Ovary (tissue), 10 donors: ENCODE results near the gene RPS5. TPM values are rescaled to one million over a fixed set of nuclear protein-coding genes. Genes with fewer than 3 reads are reported as not detected.

Experiments used
- DNase-seq, 5 donors: peaks; one replicate each; pipeline ENCODE4 v3.0.0-alpha.2; 2019 to 2020
- H3K27ac ChIP-seq, 2 donors: fragments of 200-600 bp; one replicate each; pipeline versions ENCODE4 v1.5.1 to v1.8.0; 2019 to 2022
- H3K27me3 ChIP-seq: fragments of 200-600 bp; one replicate; pipeline ENCODE4 v1.8.0; 2022
- H3K36me3 ChIP-seq: fragments of 200-600 bp; sonication (generic); one replicate; pipeline ENCODE4 v1.5.1; 2019
- H3K4me1 ChIP-seq: one replicate; pipeline ENCODE4 v1.8.1; 2013; ENCODE audit warnings: mild to moderate bottlenecking, moderate library complexity; ENCODE audit not compliant: insufficient read depth
- H3K4me3 ChIP-seq: fragments of 200-600 bp; sonication (generic); one replicate; pipeline ENCODE4 v1.5.1; 2017
- H3K9me3 ChIP-seq, 2 donors: fragments of 200-600 bp in 1 of 2; sonication (generic) in 1 of 2; one replicate each; pipeline versions ENCODE4 v1.5.1 to v1.8.1; 2013 to 2019; ENCODE audit warnings: mild to moderate bottlenecking in 1 of 2, moderate library complexity in 1 of 2
- EP300 ChIP-seq: sonication (generic); formaldehyde crosslinking; IDR thresholded peaks from one replicate; pipeline ENCODE4 v1.6.1; 2017; ENCODE audit warnings: antibody characterized with exemption
- POLR2A ChIP-seq: fragments of 450-650 bp; IDR thresholded peaks from one replicate; pipeline ENCODE4 v1.6.1; 2017; ENCODE audit warnings: antibody characterized with exemption, mild to moderate bottlenecking, moderate library complexity
- WGBS, 3 donors: extraction: QIAGEN DNeasy Blood & Tissue Kit in 1 of 3; methylation state at CpG; one replicate each; pipeline versions ENCODE4 v1.1.5 to v1.1.7; 2013 to 2017; 5-methylcytosine and 5-hydroxymethylcytosine counted together
- intact Hi-C, 4 donors: fragments of 100-400 bp; cut with DNase I; formaldehyde crosslinking; loops; one replicate each; pipeline versions ENCODE4 v1.11.0 to v1.15.1; 2022 to 2023
- long read RNA-seq, 3 donors: library from polyadenylated mRNA in 2 of 3; unstranded in 2 of 3; transcript quantifications; one replicate each; pipeline ENCODE4 v2.0.0 and lab custom pipeline, GENCODE V29; 2021 to 2026
- polyA plus RNA-seq, 2 donors: library from polyadenylated mRNA; stranded (reverse); fragments of 200-250 nt in 1 of 2; fragments of 350-450 nt in 1 of 2; fragmentation: Illumina TruSeq in 1 of 2; extraction: RNeasy Lipid Tissue Mini Kit (QIAGEN cat#74804) in 1 of 2; gene quantifications; one replicate each; pipeline ENCODE4 v1.2.3, GENCODE V29; 2013 to 2014
- total RNA-seq, 7 donors: library from RNA; depleted of rRNA in 2 of 7; stranded (reverse); fragments of >200 nt in 2 of 7; fragmentation: NEBNext Ultra II Directional in 3 of 7; extraction: Animal tissue kit (Norgen Biotek cat#: 25700) in 3 of 7; gene quantifications; one replicate each; pipeline versions ENCODE4 v1.1.0 to v1.2.4, GENCODE V29; 2016 to 2023
- TF ChIP-seq, protein P1 (sequence below), 3 donors: fragments of 450-650 bp in 2 of 3; fragments of 200-600 bp in 1 of 3; IDR thresholded peaks; one replicate each; pipeline versions ENCODE4 v1.5.1 to v1.8.0; 2016 to 2022; ENCODE audit warnings: antibody characterized with exemption in 3 of 3, mild to moderate bottlenecking in 1 of 3
- donor health status: DM: no; HTN: no; CAD: no; lungs with moderate emphysema.
- donor health status: DM: no; HTN: no; CAD: no.
- donor health status: Bipolar disorder and iron deficiency.
- donor health status: DM: yes; HTN: yes; CAD: no.
- donor health status: DM: no; HTN: no; CAD: no.
- donor health status: DM: yes; HTN: yes; CAD: no.

Gene RPS5
- 1,000 to 10,000 TPM; 1,875 to 5,180 (median 2,346) TPM for total RNA-seq
- polyA plus RNA-seq, result 1,000 to 10,000 TPM in 1 of 2 donors, 100 to 1,000 TPM in 1; 715 to 3,775 TPM
- long read RNA-seq, donor 1, transcript RPS5-202 (5 exons, 1,520 nt), result minor isoform, 18 of 980 reads
- long read RNA-seq, donor 1, transcript RPS5-201 (6 exons, 740 nt), result major isoform, 939 of 980 reads
- long read RNA-seq, donor 1, partial matches to known transcripts, result 13 of 980 reads
- long read RNA-seq, donor 1, other reads (novel, unspliced or antisense), result 8 of 980 reads
- long read RNA-seq, donor 2, transcript RPS5-202 (5 exons, 1,520 nt), result minor isoform, 70 of 922 reads
- long read RNA-seq, donor 2, transcript RPS5-207 (1 exons, 1,747 nt), result minor isoform, 5 of 922 reads
- long read RNA-seq, donor 2, transcript RPS5-206 (4 exons, 970 nt), result minor isoform, 5 of 922 reads
- long read RNA-seq, donor 2, transcript RPS5-201 (6 exons, 740 nt), result major isoform, 747 of 922 reads
- long read RNA-seq, donor 2, partial matches to known transcripts, result 67 of 922 reads
- long read RNA-seq, donor 2, other reads (novel, unspliced or antisense), result 20 of 922 reads
- long read RNA-seq, donor 3, transcript RPS5-201 (6 exons, 740 nt), result major isoform, 1,068 of 1,125 reads
- long read RNA-seq, donor 3, transcript RPS5-202 (5 exons, 1,520 nt), result minor isoform, 25 of 1,125 reads
- long read RNA-seq, donor 3, partial matches to known transcripts, result 24 of 1,125 reads
- long read RNA-seq, donor 3, other reads (novel, unspliced or antisense), result 5 of 1,125 reads

DNA sequence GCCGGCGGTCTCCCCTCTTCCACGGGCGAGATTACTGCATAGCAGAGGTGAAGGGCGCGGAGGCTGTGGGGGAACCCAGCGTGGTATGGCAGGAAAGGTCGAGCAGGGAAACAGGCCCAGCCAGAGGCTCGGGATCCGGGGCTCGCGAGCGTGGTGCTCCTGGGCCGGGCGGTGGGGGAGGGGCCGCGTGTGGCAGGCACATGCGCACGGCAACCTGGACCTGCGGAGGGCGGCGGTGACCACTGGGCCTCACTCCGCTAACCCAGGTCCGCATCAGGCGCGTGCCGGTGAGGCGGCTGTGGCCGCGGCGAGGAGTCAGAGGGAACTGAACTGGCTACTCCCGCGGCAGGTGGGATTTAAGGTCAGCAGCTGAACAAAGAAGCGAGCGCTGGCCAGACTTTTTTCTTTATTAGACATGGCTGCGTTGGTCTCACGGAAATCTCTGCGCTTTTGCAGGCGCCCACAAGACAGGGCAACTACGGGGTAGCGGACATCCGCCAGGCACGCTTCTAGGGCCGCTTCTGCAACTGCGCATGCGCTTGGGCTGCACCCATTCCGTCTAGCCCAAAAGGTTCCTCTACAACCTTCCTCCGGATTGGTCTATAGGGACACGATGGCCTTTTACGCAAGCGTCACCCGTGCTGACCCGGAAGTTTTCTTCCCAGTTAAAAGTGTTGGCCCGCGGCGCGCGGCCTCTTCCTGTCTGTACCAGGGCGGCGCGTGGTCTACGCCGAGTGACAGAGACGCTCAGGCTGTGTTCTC, at the start of gene RPS5:
RPS5 (plus strand) TSS at position 694 of the 762 bp plus-strand sequence. CDS start 869 bp downstream, outside the sequence.
- peaks cover 22% of the 10 kb centered on the region for H3K4me1 ChIP-seq
- TF ChIP-seq EP300 (no peak), POLR2A (peak; percentile 82)
- TF ChIP-seq, protein P1, sequence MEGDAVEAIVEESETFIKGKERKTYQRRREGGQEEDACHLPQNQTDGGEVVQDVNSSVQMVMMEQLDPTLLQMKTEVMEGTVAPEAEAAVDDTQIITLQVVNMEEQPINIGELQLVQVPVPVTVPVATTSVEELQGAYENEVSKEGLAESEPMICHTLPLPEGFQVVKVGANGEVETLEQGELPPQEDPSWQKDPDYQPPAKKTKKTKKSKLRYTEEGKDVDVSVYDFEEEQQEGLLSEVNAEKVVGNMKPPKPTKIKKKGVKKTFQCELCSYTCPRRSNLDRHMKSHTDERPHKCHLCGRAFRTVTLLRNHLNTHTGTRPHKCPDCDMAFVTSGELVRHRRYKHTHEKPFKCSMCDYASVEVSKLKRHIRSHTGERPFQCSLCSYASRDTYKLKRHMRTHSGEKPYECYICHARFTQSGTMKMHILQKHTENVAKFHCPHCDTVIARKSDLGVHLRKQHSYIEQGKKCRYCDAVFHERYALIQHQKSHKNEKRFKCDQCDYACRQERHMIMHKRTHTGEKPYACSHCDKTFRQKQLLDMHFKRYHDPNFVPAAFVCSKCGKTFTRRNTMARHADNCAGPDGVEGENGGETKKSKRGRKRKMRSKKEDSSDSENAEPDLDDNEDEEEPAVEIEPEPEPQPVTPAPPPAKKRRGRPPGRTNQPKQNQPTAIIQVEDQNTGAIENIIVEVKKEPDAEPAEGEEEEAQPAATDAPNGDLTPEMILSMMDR (IDR thresholded peaks at IDR 0.05), result no peak
- peak; percentile 94 to 96 (median 95) for DNase-seq
- peak within 1 kb of the TSS; percentile 82 for H3K4me3 ChIP-seq
- intact Hi-C loops, result no loop called here
- H3K27me3 ChIP-seq, result no peaks in the 10 kb centered on the region
- 0 to 1% (median 1%) methylated on average over 58 to 64 of the region's 64 CpGs for WGBS, 3 donors
- no peaks in the 10 kb centered on the region for H3K9me3 ChIP-seq
- H3K36me3 ChIP-seq, result no peaks in the 10 kb centered on the region
- peak within 1 kb of the TSS; percentile 84 to 92 for H3K27ac ChIP-seq

DNA sequence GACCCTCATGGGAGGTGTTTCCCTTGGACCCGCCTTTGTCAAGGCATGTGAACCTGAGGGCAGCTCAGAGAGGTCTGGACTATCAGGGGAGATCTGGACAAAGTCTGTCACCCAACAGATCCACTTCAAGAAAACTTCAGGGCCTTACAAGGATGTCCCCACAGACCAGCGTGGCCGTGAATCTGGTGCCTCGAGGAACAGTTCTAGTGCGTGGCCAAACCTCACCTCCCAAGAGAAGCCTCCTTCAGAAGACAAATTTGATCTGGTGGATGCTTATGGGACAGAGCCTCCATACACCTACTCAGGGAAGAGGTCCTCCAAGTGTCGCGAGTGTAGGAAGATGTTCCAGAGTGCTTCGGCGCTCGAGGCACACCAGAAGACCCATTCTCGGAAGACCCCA, 48.7 kb upstream of the RPS5 start:
- DNase-seq, result no peak
- TF ChIP-seq EP300 (no peak), POLR2A (no peak)
- TF ChIP-seq, protein P1 (IDR thresholded peaks at IDR 0.05), result no peak
- H3K36me3 ChIP-seq, result no peaks in the 10 kb centered on the region
- 96 to 98% (median 96%) methylated on average over 11 of the region's 11 CpGs for WGBS, 3 donors
- peaks cover 0 to 4% of the 10 kb centered on the region in 2 donors for H3K9me3 ChIP-seq
- no peak overlapping the region for H3K27ac ChIP-seq
- H3K27me3 ChIP-seq, result no peaks in the 10 kb centered on the region
- intact Hi-C loops, result no loop called here
- no peak overlapping the region for H3K4me3 ChIP-seq
- no peaks in the 10 kb centered on the region for H3K4me1 ChIP-seq

DNA sequence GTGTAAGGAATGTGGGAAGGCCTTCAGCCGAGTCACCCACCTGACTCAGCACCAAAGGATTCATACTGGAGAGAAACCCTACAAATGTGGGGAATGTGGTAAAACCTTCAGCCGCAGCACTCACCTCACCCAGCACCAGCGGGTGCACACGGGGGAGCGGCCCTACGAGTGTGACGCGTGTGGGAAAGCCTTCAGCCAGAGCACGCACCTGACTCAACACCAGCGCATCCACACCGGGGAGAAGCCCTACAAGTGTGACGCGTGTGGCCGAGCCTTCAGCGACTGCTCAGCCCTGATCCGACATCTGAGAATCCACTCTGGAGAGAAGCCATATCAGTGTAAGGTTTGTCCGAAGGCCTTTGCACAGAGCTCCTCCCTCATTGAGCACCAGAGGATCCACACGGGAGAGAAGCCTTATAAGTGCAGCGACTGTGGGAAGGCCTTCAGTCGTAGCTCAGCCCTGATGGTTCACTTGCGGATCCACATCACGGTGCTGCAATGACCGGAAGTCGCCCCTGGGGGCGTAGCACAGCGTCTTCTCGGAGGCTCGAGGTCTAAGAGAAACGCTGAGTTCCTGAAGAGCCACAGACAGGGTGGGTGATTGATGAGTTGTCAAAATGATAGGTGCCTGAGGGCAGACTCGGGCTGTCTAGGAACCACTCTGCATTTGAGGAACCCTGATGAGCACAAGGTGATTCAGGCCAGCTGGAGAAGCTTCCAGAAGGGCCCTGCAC, 48.1 kb upstream of the RPS5 start:
- Histone ChIP-seq H3K9me3 (peaks cover 0 to 4% of the 10 kb centered on the region in 2 donors), H3K27me3 (no peaks in the 10 kb centered on the region), H3K36me3 (no peaks in the 10 kb centered on the region), H3K27ac (no peak overlapping the region), H3K4me1 (no peaks in the 10 kb centered on the region), H3K4me3 (no peak overlapping the region)
- WGBS, 3 donors, result 76 to 84% (median 78%) methylated on average over 30 of the region's 30 CpGs
- TF ChIP-seq, protein P1 (IDR thresholded peaks at IDR 0.05), result no peak
- no peak for TF ChIP-seq POLR2A
- no peak for TF ChIP-seq EP300
- DNase-seq, result no peak
- intact Hi-C loops, result no loop called here

DNA sequence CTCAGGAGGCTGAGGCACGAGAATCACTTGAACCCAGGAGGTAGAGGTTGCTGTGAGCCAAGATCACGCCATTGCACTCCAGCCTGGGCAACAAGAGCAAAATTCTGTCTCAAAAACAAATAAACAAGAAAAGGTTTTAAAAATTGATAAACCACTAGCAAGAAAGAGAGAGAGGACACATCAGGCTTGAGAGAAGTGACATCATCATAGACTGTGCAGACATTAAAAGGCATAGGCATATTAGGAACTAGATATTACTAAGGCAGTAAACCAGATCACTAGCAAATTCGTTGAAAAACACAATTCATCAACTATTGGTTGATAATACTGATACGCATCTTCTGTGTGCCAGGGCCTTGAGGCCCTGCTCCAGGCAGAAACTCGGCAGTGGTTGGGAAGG, 41.5 kb upstream of the RPS5 start:
- TF ChIP-seq EP300 (no peak), POLR2A (no peak)
- TF ChIP-seq, protein P1 (IDR thresholded peaks at IDR 0.05), result no peak
- Histone ChIP-seq H3K27me3 (no peaks in the 10 kb centered on the region), H3K4me1 (no peaks in the 10 kb centered on the region), H3K4me3 (no peak overlapping the region), H3K27ac (no peak overlapping the region), H3K9me3 (no peaks in the 10 kb centered on the region), H3K36me3 (no peaks in the 10 kb centered on the region)
- DNase-seq, result no peak
- 63 to 76% (median 75%) methylated on average over 5 of the region's 5 CpGs for whole genome bisulfite sequencing, 3 donors
- intact Hi-C loops, result no loop called here
